GM12878 (cell line): ENCODE data around the gene RBM4B.

Experiments
- CTCF ChIP-seq, 3 experiments: IDR thresholded peaks in 2 of 3; conservative IDR thresholded peaks in 1 of 3; 2 replicates each; pipeline ENCODE4 v1.5.1; 2011; ENCODE audit warnings: low read depth in 3 of 3, low read length in 3 of 3, mild to moderate bottlenecking in 3 of 3, control low read depth in 2 of 3, moderate library complexity in 2 of 3, inconsistent platforms in 1 of 3, mixed read lengths in 1 of 3; ENCODE audit not compliant: control insufficient read depth in 2 of 3, insufficient read depth in 1 of 3; ENCODE audit errors: extremely low read depth in 1 of 3
- ESRRA ChIP-seq: IDR thresholded peaks from 2 replicates; pipeline ENCODE4 v1.6.1; 2012; ENCODE audit warnings: mild to moderate bottlenecking, low read length, improper control_type of control experiment
- EZH2 ChIP-seq: IDR thresholded peaks from 2 replicates; pipeline ENCODE4 v1.6.1; 2012; ENCODE audit warnings: low read depth, mild to moderate bottlenecking, control low read depth, inconsistent platforms, low read length, borderline replicate concordance; ENCODE audit not compliant: control insufficient read depth
- NFYB ChIP-seq: IDR thresholded peaks from 2 replicates; pipeline ENCODE4 v1.6.1; 2011; ENCODE audit warnings: low read depth, mild to moderate bottlenecking, low read length, improper control_type of control experiment, moderate library complexity; ENCODE audit not compliant: insufficient read depth
- POLR2A ChIP-seq: IDR thresholded peaks from 2 replicates; pipeline ENCODE4 v1.6.1; 2011; ENCODE audit warnings: low read depth, mild to moderate bottlenecking, low read length
- POLR2AphosphoS5 ChIP-seq: IDR thresholded peaks from 2 replicates; pipeline ENCODE4 v1.6.1; 2011; ENCODE audit warnings: mild to moderate bottlenecking, low read length, inconsistent platforms
- SIN3A ChIP-seq: IDR thresholded peaks from 2 replicates; pipeline ENCODE4 v1.6.1; 2012; ENCODE audit warnings: low read depth, low read length, improper control_type of control experiment
- SPI1 ChIP-seq: IDR thresholded peaks from 2 replicates; pipeline ENCODE4 v1.6.1; 2011; ENCODE audit warnings: low read depth, mild to moderate bottlenecking, low read length, moderate library complexity, borderline replicate concordance; ENCODE audit not compliant: insufficient read depth
- SREBF2 ChIP-seq: IDR thresholded peaks from 2 replicates; pipeline ENCODE4 v1.6.1; 2012; ENCODE audit warnings: mild to moderate bottlenecking, low read length
- TCF3 ChIP-seq: IDR thresholded peaks from 2 replicates; pipeline ENCODE4 v1.6.1; 2012; ENCODE audit warnings: low read depth, mild to moderate bottlenecking, low read length, borderline replicate concordance; ENCODE audit not compliant: insufficient read depth
- YY1 ChIP-seq: IDR thresholded peaks from 2 replicates; pipeline ENCODE4 v1.6.1; 2011; ENCODE audit warnings: low read depth, mild to moderate bottlenecking, low read length

- no peak for TF ChIP-seq POLR2A
- no peak for TF ChIP-seq NFYB
- TF ChIP-seq CTCF (IDR thresholded peaks at IDR 0.05 in 2 of 3, conservative IDR thresholded peaks at IDR 0.05 in 1 of 3; ENCODE audit: control insufficient read depth in 2 of 3, extremely low read depth in 1 of 3, insufficient read depth in 1 of 3, low read depth in 3 of 3, low read length in 3 of 3), result no peak
- TF ChIP-seq SPI1, result no peak
- no peak for TF ChIP-seq YY1
- TF ChIP-seq ESRRA, result no peak
- TF ChIP-seq EZH2, result no peak
- TF ChIP-seq POLR2AphosphoS5, result no peak
- no peak for TF ChIP-seq SREBF2
- no peak for TF ChIP-seq TCF3
- TF ChIP-seq SIN3A, result no peak
Observed at GRCh38 chr11:66692446-66692845, 14.8 kb upstream of the RBM4B start.
